Smooth muscle cell of bladder (primary cell): ENCODE measurements around the gene SLC5A7. TPM values are rescaled to one million over a fixed set of nuclear protein-coding genes. Genes with fewer than 3 reads are reported as not detected.

Experiments
- total RNA-seq: library from RNA; depleted of rRNA; stranded (reverse); fragments of >200 nt; gene quantifications from 2 replicates; pipeline ENCODE4 v1.2.3, GENCODE V29; 2014

SLC5A7 gene
- total RNA-seq = not detected in 2 replicates

DNA sequence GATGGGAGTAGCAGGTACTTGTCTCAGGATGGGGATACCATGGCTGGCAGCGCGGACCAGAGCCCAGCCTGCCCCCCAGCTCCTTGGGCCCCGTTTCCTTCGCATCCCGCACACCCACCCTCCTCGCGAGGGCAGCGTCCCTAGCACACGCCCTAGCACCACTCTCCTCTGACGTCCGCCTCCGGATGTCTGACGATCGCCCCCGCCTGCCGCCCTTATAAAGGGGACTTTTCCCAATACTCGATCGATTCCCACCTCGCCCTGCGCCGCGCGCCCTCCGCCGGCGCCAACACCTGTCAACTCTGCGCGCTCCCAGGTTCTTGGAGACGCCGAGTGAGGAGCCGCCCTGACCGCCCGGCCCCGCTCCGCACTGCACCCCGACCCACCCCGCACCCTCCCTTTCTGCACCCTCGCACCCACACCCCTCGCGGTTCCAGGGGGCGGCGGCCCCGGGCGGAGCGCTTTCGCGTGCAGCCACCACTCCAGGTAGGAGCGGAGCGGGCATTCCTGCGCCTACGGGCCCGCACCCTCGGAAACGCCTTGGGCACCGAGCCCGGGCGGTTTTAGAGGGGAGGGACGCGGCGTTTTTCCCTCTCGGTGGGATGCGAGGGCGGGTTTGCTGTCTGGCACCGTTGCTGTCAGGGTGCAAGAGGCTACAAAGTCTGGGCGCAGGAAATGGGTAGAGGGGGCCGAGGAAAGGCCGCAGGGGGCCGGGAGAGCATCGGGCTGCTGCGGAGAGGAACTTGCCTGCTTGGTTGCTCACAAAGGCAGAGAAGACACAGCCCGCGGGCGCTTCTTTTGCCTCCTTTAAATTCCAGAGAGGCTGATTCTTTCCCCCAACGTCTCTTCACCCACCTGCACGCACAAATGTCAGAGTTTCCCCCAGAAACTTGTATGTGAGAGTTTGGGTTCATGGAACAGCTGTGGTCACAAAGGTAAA is at the start of gene SLC5A7:
SLC5A7 (plus strand) TSS at position 247 of the 940 bp plus-strand sequence. CDS start 1,632 bp downstream, outside the sequence.

Other genes starting within 250 kb of the SLC5A7 start
- gene RGPD4, start 159.6 kb upstream of the SLC5A7 start, total RNA-seq = under 0.01 TPM in 1 of 2 replicates, not detected in the other